BLaER1 (cell line): Measurements from ENCODE around the gene ULK4.
"Not testable (repeated sequence)": the region's sequence is repeated elsewhere in the genome, so short reads cannot be mapped to it uniquely, and the experiment has no call there.

Experiments
- H3K27ac ChIP-seq: shearing (Covaris generic); formaldehyde crosslinking; 2 replicates; pipeline ENCODE4 v1.8.1; 2022
- H3K27me3 ChIP-seq: shearing (Covaris generic); formaldehyde crosslinking; 2 replicates; pipeline ENCODE4 v1.8.1; 2022
- H3K36me3 ChIP-seq: shearing (Covaris generic); formaldehyde crosslinking; 2 replicates; pipeline ENCODE4 v1.8.1; 2022
- H3K4me1 ChIP-seq: shearing (Covaris generic); formaldehyde crosslinking; 2 replicates; pipeline ENCODE4 v1.8.1; 2022
- H3K4me2 ChIP-seq: shearing (Covaris generic); formaldehyde crosslinking; 2 replicates; pipeline ENCODE4 v1.8.1; 2022
- H3K4me3 ChIP-seq: shearing (Covaris generic); formaldehyde crosslinking; 2 replicates; pipeline ENCODE4 v1.8.1; 2022
- H3K9ac ChIP-seq: shearing (Covaris generic); formaldehyde crosslinking; 2 replicates; pipeline ENCODE4 v1.8.1; 2022
- H3K9me3 ChIP-seq: shearing (Covaris generic); formaldehyde crosslinking; 2 replicates; pipeline ENCODE4 v1.8.1; 2022
- H4K20me1 ChIP-seq: shearing (Covaris generic); formaldehyde crosslinking; 2 replicates; pipeline ENCODE4 v1.8.1; 2022
- Cebpa-rat ChIP-seq: shearing (Covaris generic); IDR thresholded peaks from 2 replicates; pipeline ENCODE4 v1.8.1; 2022

Gene ULK4

GRCh38 chr3:41460736-41461135, 501.2 kb downstream of the ULK4 start:
- no peaks in the 10 kb centered on the region for H3K36me3 ChIP-seq
- H3K4me2 ChIP-seq: no peak overlapping the region
- H3K4me3 ChIP-seq: no peak overlapping the region
- no peaks in the 10 kb centered on the region for H3K27me3 ChIP-seq
- TF ChIP-seq Cebpa-rat: no peak
- H3K27ac ChIP-seq: no peak overlapping the region
- no peaks in the 10 kb centered on the region for H4K20me1 ChIP-seq
- no peaks in the 10 kb centered on the region for H3K9me3 ChIP-seq
- peaks cover 29% of the 10 kb centered on the region for H3K4me1 ChIP-seq
- H3K9ac ChIP-seq: no peak overlapping the region

DNA sequence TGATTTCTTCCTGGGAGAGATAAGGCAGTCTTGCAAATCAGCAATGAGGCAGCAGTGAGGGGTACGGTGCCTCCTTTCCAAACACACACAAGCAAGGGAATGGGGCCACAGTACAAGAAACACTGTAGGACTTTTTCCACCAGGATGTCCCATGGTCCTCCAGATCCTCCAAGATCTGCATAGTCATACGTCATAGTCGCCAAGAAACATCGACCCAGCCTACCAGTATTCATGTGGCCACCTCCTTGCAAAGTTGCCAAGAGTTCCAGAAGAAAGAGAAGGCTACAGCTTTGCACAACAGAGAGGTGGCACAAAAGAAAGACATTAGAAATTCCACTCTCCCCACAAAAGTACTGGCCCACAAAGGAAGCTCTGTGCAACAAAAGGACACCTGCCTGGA, 504.7 kb downstream of the ULK4 start:
- no peaks in the 10 kb centered on the region for H3K27me3 ChIP-seq

DNA sequence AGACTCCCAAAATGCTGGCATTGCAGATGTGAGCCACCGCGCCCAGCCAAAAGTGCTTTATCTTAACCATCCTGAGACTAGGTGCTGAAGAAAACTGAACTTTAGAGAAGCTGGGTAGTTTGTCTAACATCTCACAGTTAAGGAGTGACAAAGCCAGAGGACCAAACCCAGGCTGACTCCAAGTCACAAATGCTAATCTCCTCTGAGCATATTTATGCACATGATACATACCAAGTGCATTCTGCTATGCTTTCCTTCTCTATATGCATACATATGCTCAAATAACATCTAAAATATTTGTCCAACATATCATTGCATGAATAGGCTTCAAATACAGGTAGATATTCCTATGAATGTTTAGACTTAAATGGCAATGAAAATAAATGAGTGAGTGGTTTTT, 505.7 kb downstream of the ULK4 start:
- no peaks in the 10 kb centered on the region for H3K36me3 ChIP-seq
- no peak overlapping the region for H3K4me3 ChIP-seq
- no peak for TF ChIP-seq Cebpa-rat
- H3K4me2 ChIP-seq: no peak overlapping the region
- H4K20me1 ChIP-seq: no peaks in the 10 kb centered on the region
- H3K9ac ChIP-seq: no peak overlapping the region
- no peaks in the 10 kb centered on the region for H3K4me1 ChIP-seq
- no peaks in the 10 kb centered on the region for H3K9me3 ChIP-seq
- no peak overlapping the region for H3K27ac ChIP-seq
- H3K27me3 ChIP-seq: no peaks in the 10 kb centered on the region

More for the DNA sequence above, 504.7 kb downstream of the ULK4 start:
- no peak overlapping the region for H3K27ac ChIP-seq
- TF ChIP-seq Cebpa-rat: no peak
- H3K9ac ChIP-seq: no peak overlapping the region
- H3K4me1 ChIP-seq: no peaks in the 10 kb centered on the region
- H3K9me3 ChIP-seq: no peaks in the 10 kb centered on the region
- H4K20me1 ChIP-seq: no peaks in the 10 kb centered on the region
- no peak overlapping the region for H3K4me2 ChIP-seq
- H3K36me3 ChIP-seq: no peaks in the 10 kb centered on the region
- H3K4me3 ChIP-seq: no peak overlapping the region

DNA sequence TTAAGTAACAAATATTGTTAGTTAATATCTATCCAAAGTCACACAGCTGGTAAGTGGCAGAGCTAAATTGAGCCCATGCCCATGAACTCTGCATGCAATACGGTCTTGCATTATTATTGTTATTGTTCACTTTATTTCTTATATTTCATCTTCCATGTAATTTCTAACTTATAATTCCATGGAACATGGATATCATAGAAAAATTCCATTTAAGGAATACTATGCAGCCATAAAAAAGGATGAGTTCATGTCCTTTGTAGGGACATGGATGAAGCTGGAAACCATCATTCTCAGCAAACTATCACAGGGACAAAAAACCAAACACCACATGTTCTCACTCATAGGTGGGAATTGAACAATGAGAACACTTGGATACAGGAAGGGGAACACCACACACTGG, 508.3 kb downstream of the ULK4 start:
- not testable (repeated sequence) for H4K20me1 ChIP-seq, H3K27ac ChIP-seq, H3K4me3 ChIP-seq, H3K9ac ChIP-seq, H3K9me3 ChIP-seq, H3K36me3 ChIP-seq, H3K4me1 ChIP-seq, H3K4me2 ChIP-seq, H3K27me3 ChIP-seq

DNA sequence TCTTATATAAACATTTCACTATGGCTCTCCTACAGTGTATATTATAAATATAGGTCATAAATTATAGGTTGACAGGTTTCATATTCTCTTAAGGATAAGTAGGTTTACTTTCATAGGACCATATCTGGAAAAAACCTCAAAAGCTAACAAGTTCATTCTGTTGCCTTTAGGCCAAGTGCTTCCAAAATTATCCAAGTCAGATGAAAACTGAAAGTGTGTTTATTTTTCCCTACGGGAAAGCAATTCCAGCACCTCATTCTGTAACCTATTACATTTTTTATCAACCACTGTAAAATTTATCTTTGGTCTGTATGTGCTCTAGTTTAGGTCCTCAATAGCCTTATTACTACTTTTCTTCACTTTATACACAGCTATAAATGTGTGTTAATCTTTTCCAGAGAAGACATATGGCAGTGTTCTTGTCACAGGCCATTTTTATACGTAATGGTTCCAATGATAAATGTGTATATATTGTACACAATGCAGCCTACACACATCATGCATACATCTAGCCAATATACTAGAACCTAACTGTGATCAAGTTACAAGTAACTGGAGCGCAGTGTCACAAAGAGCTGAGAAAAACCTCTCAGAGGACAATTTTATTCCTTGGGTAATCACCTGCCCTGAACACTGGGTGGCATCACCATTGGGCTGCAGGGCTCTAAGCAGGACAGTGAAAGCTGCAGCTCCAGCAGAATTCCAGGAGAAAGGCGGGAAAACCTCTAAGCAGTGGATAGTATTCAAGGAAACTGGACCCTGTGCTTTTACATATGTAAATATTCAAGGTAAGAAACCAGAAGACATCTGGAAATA, 511.3 kb downstream of the ULK4 start:
- H4K20me1 ChIP-seq: no peaks in the 10 kb centered on the region
- no peaks in the 10 kb centered on the region for H3K9me3 ChIP-seq
- no peak overlapping the region for H3K9ac ChIP-seq
- H3K4me1 ChIP-seq: no peaks in the 10 kb centered on the region
- H3K27me3 ChIP-seq: no peaks in the 10 kb centered on the region
- H3K4me3 ChIP-seq: no peak overlapping the region
- no peak overlapping the region for H3K4me2 ChIP-seq
- TF ChIP-seq Cebpa-rat: no peak
- no peak overlapping the region for H3K27ac ChIP-seq
- H3K36me3 ChIP-seq: no peaks in the 10 kb centered on the region

DNA sequence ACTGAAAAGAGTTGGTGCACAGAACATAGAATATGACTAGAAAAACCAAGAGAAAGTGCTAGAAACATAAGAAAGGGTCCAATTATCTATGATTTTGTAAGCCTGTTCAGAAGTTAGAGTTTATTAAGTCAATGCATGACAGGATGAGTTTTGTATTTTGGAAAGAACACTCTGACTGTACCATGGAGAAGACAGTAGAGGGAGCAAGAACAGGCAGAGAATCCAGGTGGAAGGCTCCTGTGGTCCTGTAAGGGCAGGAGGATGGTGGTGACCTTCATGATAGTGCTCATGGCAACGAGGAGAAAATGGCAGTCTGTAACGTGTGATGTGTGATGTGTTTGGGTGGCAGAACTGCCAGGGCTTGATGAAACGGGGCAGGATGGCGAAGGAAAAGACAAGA, 513.5 kb downstream of the ULK4 start:
- H3K4me3 ChIP-seq: no peak overlapping the region
- no peak for TF ChIP-seq Cebpa-rat

DNA sequence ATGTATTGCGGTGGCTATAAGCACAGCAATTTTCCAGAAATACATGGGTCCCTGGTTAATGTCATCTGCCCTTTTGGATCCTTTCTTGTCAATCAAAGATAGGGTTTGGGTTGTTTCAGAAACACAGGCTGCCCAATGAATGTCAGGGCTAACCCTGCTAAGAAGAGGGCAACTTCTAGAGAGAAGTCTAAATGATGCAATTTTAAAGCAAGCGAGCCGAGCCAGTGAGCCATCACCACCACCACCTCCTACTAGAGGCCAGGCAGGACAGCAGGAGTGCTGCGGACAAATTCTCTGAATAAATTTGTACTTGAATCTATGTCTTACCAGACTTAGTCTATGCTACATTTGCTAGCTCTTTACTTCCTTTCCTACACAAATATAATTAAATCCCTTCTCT, 514.2 kb downstream of the ULK4 start:
- TF ChIP-seq Cebpa-rat: no peak
- no peak overlapping the region for H3K4me2 ChIP-seq
- H3K4me3 ChIP-seq: no peak overlapping the region
- no peaks in the 10 kb centered on the region for H3K27me3 ChIP-seq
- H3K4me1 ChIP-seq: no peaks in the 10 kb centered on the region
- H3K27ac ChIP-seq: no peak overlapping the region
- H3K36me3 ChIP-seq: no peaks in the 10 kb centered on the region
- no peak overlapping the region for H3K9ac ChIP-seq
- no peaks in the 10 kb centered on the region for H4K20me1 ChIP-seq
- H3K9me3 ChIP-seq: no peaks in the 10 kb centered on the region

More for the DNA sequence above, 513.5 kb downstream of the ULK4 start:
- no peak overlapping the region for H3K4me2 ChIP-seq
- H3K4me1 ChIP-seq: no peaks in the 10 kb centered on the region
- H3K27me3 ChIP-seq: no peaks in the 10 kb centered on the region
- H4K20me1 ChIP-seq: no peaks in the 10 kb centered on the region
- H3K36me3 ChIP-seq: no peaks in the 10 kb centered on the region
- H3K9me3 ChIP-seq: no peaks in the 10 kb centered on the region
- no peak overlapping the region for H3K27ac ChIP-seq
- no peak overlapping the region for H3K9ac ChIP-seq

GRCh38 chr3:41446316-41446715, 515.6 kb downstream of the ULK4 start:
- H4K20me1 ChIP-seq, H3K4me3 ChIP-seq, H3K4me1 ChIP-seq, H3K27ac ChIP-seq, H3K36me3 ChIP-seq, H3K4me2 ChIP-seq, H3K9ac ChIP-seq, H3K27me3 ChIP-seq, H3K9me3 ChIP-seq: not testable (repeated sequence)

DNA sequence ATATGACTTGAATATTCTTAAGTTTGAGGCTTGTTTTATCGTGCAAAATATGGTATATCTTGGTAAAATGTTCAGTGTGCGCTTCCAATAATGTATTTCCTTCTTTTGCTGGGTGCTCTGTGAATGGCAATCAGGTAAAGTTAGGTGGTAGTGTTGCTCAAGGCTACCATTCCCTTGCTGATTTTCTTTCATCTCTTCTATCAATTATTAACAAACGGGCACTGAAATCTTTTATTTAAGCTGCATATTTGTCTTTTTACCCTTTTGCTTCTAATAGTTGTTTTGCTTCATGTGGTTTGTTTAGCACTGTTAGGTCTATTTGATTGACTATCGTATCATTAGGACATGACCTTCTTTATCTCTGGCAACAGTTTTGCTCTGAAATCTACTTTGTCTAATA, 520.3 kb downstream of the ULK4 start:
- no peak for TF ChIP-seq Cebpa-rat
- H3K9ac ChIP-seq: no peak overlapping the region
- H3K4me1 ChIP-seq: peaks cover 9% of the 10 kb centered on the region
- H3K4me2 ChIP-seq: no peak overlapping the region
- H3K27ac ChIP-seq: no peak overlapping the region
- H3K36me3 ChIP-seq: no peaks in the 10 kb centered on the region
- no peaks in the 10 kb centered on the region for H4K20me1 ChIP-seq
- no peaks in the 10 kb centered on the region for H3K27me3 ChIP-seq
- no peaks in the 10 kb centered on the region for H3K9me3 ChIP-seq
- H3K4me3 ChIP-seq: no peak overlapping the region

- Histone ChIP-seq H3K4me1 (peaks cover 9% of the 10 kb centered on the region), H3K9me3 (no peaks in the 10 kb centered on the region), H3K9ac (no peak overlapping the region), H3K27me3 (no peaks in the 10 kb centered on the region; the same call in 1 of the 2 replicates), H3K36me3 (no peaks in the 10 kb centered on the region), H4K20me1 (no peaks in the 10 kb centered on the region), H3K4me3 (no peak overlapping the region), H3K27ac (no peak overlapping the region), H3K4me2 (no peak overlapping the region)
- no peak for TF ChIP-seq Cebpa-rat
Observed at GRCh38 chr3:41441139-41441538, 520.8 kb downstream of the ULK4 start.

DNA sequence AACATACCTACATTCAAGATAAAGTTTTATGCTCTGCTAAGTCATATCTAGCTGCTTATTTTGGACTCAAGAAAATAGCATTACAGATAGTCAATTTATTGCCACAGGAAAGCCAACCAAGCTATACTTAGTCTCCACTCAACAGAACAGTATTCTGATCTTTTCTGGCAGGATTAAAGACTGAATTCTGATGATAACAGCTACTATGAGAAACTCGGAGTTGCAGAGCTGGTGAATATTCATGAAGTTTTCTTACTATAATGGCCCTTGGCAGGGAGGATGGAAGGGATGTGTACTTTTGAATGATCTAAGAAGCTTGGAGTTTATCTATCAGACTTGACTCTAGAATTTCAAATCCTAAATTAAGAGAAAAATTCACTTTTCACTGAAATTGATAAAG, 524.9 kb downstream of the ULK4 start:
- Histone ChIP-seq H3K4me3 (no peak overlapping the region), H3K4me1 (peaks cover 15% of the 10 kb centered on the region), H3K9ac (no peak overlapping the region), H3K36me3 (no peaks in the 10 kb centered on the region), H4K20me1 (no peaks in the 10 kb centered on the region), H3K9me3 (no peaks in the 10 kb centered on the region), H3K4me2 (peak overlapping the region; percentile 4; the same call in 1 of the 2 replicates), H3K27ac (no peak overlapping the region), H3K27me3 (no peaks in the 10 kb centered on the region; the same call in 1 of the 2 replicates)
- TF ChIP-seq Cebpa-rat: no peak
